Measurements from ENCODE around the gene RAB25.
"Not testable (repeated sequence)": the region's sequence is repeated elsewhere in the genome, so short reads cannot be mapped to it uniquely, and the experiment has no call there.

Gene RAB25

DNA sequence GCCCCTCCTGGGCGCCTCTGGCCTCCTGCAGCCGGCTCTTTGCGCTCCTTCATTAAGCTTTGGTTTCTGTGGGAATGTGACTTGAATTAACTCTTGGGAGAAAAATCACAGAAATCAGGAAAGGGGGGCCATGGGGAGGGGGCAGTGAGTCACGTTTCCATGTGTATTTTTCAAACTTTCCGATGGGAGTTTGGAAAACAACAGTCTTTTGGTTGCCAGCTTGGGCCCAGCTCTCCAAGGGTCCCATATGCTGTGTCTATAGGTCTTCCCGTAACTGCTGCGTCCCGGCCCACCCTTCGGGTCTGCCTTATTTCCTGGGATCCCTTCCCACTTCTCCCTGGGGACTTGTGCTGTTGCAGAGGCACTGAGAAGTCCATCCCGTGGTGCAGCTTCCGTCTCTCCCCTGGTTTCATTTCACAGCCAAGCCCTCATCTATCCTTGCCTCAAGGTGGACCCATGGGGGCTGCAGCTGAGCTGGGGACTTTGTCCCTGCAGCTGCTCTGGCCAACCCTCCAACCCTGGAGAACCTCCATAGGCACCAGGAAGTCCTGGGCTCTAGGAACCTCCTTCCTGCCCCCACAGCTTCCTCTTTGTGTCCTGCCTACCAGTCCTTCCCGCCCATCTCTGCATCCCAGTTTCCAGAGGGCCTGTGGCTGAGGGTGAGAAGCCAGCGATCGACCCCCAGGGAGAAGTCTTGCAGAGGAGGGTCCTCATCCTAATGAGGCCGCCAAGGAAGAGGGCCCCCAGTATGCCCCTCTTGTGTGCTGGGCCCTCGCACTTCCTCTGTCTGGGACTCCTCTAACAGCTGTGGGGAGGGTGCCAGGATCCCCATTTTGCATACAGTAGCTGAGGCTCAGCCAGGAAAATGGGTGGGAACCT is 41.9 kb downstream of the RAB25 start:
- DNase-seq (ENCODE audit: low read depth) = no peak

DNA sequence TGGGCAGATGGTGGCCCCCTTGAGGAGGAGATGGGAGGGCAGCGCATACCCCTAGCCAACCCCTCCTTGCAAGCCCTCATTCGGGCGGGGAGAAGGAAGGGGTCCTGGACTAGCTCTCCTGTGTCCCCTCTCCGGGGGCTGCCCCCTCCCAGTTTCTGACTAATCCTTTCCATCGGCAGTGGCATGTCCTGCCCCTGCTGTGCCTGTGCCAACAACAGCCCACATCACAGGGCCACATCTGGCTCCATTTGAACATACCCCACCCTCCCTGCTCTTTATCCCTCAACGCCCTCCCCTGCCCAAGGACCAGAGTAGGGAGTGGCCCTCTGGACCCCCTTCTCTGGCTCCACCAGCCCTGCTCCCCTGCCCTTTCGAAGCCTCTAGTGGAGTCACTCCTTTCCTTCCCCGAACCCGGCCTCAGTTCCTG is 42.6 kb downstream of the RAB25 start:
- DNase-seq (ENCODE audit: low read depth) = no peak

GRCh38 chr1:156104065-156104810 is 43.3 kb downstream of the RAB25 start:
- DNase-seq (ENCODE audit: low read depth) = peak; percentile 52

DNA sequence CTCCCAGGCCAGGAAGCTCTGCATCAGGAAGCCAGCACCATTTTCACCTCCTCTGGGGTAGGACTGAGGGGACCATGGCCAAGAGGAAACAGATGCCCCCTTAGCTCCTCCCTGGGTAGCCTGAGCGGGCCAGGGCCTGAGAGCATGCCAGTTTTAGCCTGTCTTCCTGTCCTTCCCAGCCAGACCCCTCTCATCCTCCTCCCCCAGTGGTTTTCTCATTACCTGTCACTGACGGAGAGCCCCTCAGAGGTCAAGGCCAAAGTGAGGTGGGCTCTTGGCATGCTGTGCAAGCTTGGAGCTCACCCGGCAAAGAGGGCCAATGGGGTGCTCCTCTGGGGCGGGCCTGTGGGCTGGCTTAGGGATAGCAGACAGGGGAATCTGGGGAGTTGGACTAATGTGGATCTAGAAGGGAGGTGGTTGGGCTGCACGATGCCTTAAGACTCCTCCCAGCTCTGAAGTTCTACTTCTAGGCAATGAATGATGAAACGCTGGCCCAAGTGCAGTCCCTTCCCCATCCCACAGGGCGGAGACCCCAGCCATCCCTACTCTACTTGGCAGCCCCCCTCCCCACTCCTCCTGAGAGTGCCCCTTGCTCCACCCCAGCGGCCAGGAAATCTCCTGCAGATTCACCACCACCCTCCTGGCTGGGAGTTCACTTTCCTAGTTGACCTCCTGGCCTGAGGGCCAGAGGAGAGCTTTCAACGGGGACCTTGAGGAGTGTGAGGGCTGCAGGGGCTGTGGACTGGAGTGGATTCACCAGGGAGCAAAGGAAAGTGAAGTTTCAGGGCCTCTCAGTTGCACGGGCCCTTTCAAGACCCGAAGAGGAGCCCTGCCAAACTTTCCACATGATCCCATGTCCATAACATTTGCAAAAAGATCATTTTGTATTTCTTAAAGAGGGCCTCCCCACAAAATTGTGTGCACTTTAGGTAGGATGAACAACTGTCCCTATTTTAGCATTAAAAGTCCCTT is 44.2 kb downstream of the RAB25 start:
- no peak for DNase-seq (ENCODE audit: low read depth)

- DNase-seq (ENCODE audit: low read depth) = no peak
Measured at GRCh38 chr1:156106624-156107488, 45.9 kb downstream of the RAB25 start.

DNA sequence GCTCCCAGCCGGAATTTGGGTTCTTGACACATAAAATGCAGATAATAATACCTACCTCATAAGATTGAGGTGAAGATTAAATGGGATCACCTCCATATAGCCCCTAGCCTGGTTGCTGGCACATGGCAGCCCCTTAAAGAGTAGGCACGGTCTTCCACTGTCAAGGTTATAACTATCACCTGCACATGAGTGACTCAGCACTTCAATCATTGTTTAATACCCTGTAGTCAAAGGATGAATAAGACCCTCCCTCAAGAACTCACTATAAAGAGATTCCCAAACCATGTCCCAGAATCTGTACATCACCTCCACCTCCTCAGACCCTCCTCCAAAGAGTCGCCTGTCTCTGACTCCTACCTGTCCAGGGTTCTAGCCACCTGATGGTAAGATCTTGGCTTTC is 47.1 kb downstream of the RAB25 start:
- DNase-seq (ENCODE audit: low read depth) = no peak

- no peak for DNase-seq (ENCODE audit: low read depth)
Measured at GRCh38 chr1:156108664-156109241, 47.8 kb downstream of the RAB25 start.

DNA sequence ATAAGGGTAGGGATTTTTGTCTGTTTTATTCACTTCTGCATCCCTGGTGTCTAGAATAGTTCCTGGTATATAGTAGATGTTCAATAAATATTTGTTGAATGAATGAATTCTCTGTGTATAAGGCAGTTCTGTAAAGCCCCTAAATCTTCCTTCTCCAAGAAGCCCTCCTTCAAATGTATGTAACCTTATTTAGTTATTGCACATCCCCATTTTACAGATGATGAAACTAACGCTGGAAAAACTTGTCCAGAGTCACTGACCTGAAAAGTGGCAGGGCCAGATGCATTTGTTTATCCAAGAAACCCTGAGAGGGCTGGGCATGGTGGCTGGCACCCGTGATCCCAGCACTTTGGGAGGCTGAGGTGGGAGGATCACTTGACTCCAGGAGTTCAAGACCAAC is 49.3 kb downstream of the RAB25 start:
- no peak for DNase-seq (ENCODE audit: low read depth)

DNA sequence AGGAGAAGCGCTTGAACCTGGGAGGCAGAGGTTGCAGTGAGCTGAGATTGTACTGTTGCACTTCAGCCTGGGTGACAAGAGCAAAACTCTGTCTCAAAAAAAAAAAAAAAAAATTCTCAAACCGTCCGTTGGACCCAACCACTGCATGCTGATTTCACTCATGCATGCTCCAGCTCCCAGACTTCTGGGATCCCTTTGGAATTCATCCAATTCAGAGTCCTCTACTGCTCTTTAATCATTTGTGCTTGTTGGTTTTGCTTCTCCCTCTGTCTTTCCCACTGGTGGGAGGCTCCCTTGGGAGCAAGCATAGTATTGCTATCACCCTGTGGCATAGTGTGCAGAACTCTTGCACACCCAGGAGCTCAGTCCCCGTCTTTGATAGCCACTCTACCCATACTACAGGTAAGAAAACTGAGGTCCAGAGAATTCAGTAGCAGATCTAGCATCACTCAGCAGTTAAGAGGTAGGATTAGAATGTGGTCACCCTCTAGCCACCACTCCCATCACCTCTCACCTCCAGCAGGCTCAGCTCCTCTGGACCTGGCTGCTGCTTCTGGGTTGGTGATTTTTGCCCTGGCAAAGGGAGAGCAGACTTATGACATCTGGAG is 50.5 kb downstream of the RAB25 start:
- DNase-seq (ENCODE audit: low read depth) = no peak

DNA sequence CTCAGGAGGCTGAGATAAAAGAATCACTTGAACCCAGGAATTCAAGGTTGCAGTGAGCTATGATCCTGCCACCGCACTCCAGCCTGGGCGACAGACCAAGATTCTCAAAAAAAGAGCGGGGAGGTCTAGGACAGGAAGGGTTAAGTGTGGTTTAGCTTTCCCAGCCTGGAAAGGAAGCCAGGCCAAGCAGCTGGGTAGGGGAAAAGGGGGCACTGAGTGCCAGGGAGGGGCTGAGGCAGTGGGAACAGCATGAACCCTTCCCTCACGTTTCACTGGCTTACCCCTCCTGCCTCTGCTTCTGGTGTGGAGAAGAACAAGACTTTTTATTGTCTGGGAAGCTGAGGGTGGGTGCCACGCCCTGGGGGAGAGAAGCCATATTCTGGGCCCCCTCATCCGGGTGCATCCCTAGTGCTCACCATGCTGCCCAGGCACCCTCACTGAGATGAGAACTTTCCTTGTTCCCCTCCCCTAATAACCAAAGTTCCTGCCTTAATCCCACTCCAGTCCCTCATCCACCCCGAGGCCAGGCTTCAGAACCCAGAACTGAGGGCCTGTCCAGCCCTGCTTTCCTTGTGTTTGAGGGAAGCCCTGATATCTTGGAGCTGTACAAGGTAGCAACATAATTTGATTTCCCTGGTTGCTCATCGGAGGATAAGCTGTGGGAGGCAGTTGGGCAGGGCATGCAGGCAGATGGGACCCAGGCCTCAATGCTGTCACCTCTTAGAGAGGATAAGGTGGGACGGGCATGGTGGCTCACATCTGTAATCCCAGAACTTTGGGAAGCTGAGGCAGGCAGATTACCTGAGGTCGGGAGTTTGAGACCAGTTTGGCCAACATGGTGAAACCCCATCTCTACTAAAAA is 51.5 kb downstream of the RAB25 start:
- no peak for DNase-seq (ENCODE audit: low read depth)

DNA sequence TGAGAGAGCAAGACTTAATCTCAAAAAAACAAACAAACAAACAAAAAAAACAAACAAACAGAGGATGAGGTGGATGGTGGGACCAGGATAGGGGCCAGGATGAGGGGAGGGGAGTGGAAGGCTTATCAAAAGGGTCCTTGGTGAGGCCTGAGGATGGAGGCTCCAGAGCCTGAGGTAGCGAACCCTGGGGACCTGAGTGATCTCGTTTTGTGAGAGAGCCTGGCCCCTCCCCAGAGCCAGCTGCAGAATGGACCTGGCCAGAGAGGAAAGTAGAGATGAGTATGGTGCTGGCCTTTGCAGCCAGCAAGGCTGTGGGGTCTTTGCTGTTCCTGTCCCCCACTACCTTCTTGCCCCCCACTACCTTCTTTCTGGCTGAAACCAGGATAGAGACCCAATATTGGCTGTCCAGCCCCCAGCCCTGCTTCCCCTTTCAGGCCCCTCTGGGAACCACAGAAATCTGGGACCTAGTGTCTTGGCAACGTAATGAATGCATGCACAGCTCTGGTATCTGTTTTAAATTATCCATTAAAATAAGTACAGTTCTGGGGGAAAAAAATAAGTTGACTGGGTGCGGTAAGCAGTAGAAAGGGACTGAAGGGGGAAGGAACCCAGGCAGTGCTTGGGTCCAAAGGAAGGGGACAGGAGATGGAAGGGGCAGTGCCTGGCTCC is 52.5 kb downstream of the RAB25 start:
- DNase-seq (ENCODE audit: low read depth) = no peak

GRCh38 chr1:156114101-156114918 is 53.4 kb downstream of the RAB25 start, which contains the start of gene LMNA:
Gene LMNA (plus strand): TSS chr1:156114711. CDS start chr1:156114919, 208 bp downstream.
- DNase-seq (ENCODE audit: low read depth) = peak; percentile 80

- no peak for DNase-seq (ENCODE audit: low read depth)
Measured at GRCh38 chr1:156114919-156115513, 54.1 kb downstream of the RAB25 start.

GRCh38 chr1:156115514-156116374 is 54.8 kb downstream of the RAB25 start:
- DNase-seq (ENCODE audit: low read depth) = no peak

GRCh38 chr1:156116731-156117130 is 55.8 kb downstream of the RAB25 start:
- DNase-seq (ENCODE audit: low read depth) = not testable (repeated sequence)

Measured in activated T-helper 9 cell treated with anti-CD3 and anti-CD28 coated beads, Interleukin-2, amount 50 U/mL, for 16 hours (primary cell).